ENCODE results near the gene WEE2.

DNA sequence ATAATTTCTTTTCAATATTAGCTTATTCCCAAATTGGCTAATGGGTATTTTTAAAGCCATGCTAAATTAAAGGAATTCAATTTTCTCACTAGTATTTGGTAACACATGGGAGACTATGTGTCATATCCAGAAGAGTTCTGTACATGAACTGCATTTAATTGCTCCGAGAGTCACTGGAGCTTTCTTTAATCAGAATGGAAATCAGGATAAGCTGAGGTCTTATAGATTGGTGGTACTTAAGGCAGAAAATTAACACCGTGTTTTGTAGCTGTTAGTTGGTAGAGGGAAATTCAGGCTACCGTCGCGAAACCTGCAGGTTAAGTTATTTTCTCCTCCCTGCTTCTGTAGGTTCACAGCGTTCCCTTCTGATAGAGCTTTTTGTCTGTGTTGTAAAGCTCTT lies at the start of gene WEE2:
- TF ChIP-seq EP300 (IDR thresholded peaks at IDR 0.05) (no peak), POLR2AphosphoS5 (IDR thresholded peaks at IDR 0.05) (no peak), POLR2A (IDR thresholded peaks at IDR 0.05) (no peak)
- TF ChIP-seq, protein P1, sequence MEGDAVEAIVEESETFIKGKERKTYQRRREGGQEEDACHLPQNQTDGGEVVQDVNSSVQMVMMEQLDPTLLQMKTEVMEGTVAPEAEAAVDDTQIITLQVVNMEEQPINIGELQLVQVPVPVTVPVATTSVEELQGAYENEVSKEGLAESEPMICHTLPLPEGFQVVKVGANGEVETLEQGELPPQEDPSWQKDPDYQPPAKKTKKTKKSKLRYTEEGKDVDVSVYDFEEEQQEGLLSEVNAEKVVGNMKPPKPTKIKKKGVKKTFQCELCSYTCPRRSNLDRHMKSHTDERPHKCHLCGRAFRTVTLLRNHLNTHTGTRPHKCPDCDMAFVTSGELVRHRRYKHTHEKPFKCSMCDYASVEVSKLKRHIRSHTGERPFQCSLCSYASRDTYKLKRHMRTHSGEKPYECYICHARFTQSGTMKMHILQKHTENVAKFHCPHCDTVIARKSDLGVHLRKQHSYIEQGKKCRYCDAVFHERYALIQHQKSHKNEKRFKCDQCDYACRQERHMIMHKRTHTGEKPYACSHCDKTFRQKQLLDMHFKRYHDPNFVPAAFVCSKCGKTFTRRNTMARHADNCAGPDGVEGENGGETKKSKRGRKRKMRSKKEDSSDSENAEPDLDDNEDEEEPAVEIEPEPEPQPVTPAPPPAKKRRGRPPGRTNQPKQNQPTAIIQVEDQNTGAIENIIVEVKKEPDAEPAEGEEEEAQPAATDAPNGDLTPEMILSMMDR (IDR thresholded peaks at IDR 0.05), result no peak
